HepG2 (cell line): ENCODE data around the gene ANKRD49. TPM values are rescaled to one million over a fixed set of nuclear protein-coding genes. Genes with fewer than 3 reads are reported as not detected.

Experiments
- BRF2 ChIP-seq: sonication (generic); formaldehyde crosslinking; IDR thresholded peaks from 2 replicates; pipeline ENCODE4 v1.8.1; 2022; ENCODE audit warnings: mild to moderate bottlenecking, missing genetic modification reagents
- DR1 ChIP-seq: sonication (generic); formaldehyde crosslinking; IDR thresholded peaks from 2 replicates; pipeline ENCODE4 v1.8.0; 2021; ENCODE audit warnings: mild to moderate bottlenecking, missing genetic modification reagents, inconsistent platforms
- HDAC1 ChIP-seq: sonication (generic); formaldehyde crosslinking; IDR thresholded peaks from 2 replicates; pipeline ENCODE4 v1.5.1; 2020; ENCODE audit warnings: mild to moderate bottlenecking, missing genetic modification reagents
- ISL2 ChIP-seq: sonication (generic); formaldehyde crosslinking; IDR thresholded peaks from 2 replicates; pipeline ENCODE4 v1.5.0; 2020; ENCODE audit warnings: missing genetic modification reagents
- LBX2 ChIP-seq: sonication (generic); formaldehyde crosslinking; IDR thresholded peaks from 2 replicates; pipeline ENCODE4 v1.5.0; 2020; ENCODE audit warnings: missing genetic modification reagents, mild to moderate bottlenecking, borderline replicate concordance
- MAZ ChIP-seq, 2 experiments: sonication (generic) in 1 of 2; formaldehyde crosslinking in 1 of 2; IDR thresholded peaks; 2 replicates each; pipeline versions ENCODE4 v1.5.0 to v1.6.1; 2012 to 2020; ENCODE audit warnings: low read depth in 2 of 2, mild to moderate bottlenecking in 2 of 2, borderline replicate concordance in 1 of 2, improper control_type of control experiment in 1 of 2, low read length in 1 of 2, missing genetic modification reagents in 1 of 2, moderate library complexity in 1 of 2
- MIER2 ChIP-seq: IDR thresholded peaks from 2 replicates; pipeline ENCODE4 v1.6.1; 2016; ENCODE audit warnings: missing biosample characterization, missing genetic modification reagents
- NR2F6 ChIP-seq, 2 experiments: IDR thresholded peaks; 2 replicates each; pipeline ENCODE4 v1.6.1; 2016; ENCODE audit warnings: antibody characterized with exemption in 1 of 2, mild to moderate bottlenecking in 1 of 2
- NR3C1 ChIP-seq: sonication (generic); formaldehyde crosslinking; IDR thresholded peaks from 2 replicates; pipeline ENCODE4 v1.4.0; 2020; ENCODE audit warnings: missing genetic modification reagents
- SNAPC2 ChIP-seq: sonication (generic); formaldehyde crosslinking; IDR thresholded peaks from 2 replicates; pipeline ENCODE4 v1.8.1; 2022; ENCODE audit warnings: mild to moderate bottlenecking, missing genetic modification reagents
- SNAPC4 ChIP-seq: sonication (generic); formaldehyde crosslinking; IDR thresholded peaks from 2 replicates; pipeline ENCODE4 v1.4.0; 2020; ENCODE audit warnings: mild to moderate bottlenecking, missing genetic modification reagents
- SPEN ChIP-seq: sonication (generic); formaldehyde crosslinking; IDR thresholded peaks from 2 replicates; pipeline ENCODE4 v1.5.1; 2020; ENCODE audit warnings: low read depth, mild to moderate bottlenecking, missing genetic modification reagents
- U2AF1 ChIP-seq: fragments of 200-400 bp; formaldehyde crosslinking; optimal IDR thresholded peaks from 2 replicates; pipeline ENCODE3; 2017; ENCODE audit warnings: mild to moderate bottlenecking, low read depth, low read length
- ZBTB20 ChIP-seq: sonication (generic); formaldehyde crosslinking; IDR thresholded peaks from 2 replicates; pipeline ENCODE4 v1.8.1; 2023; ENCODE audit warnings: missing genetic modification reagents, low read depth, mild to moderate bottlenecking, borderline replicate concordance
- ZEB1 ChIP-seq: IDR thresholded peaks from 2 replicates; pipeline ENCODE4 v1.6.1; 2012; ENCODE audit warnings: mild to moderate bottlenecking, low read depth, inconsistent platforms; ENCODE audit not compliant: insufficient replicate concordance
- ZMAT3 ChIP-seq: sonication (generic); formaldehyde crosslinking; conservative IDR thresholded peaks from 2 replicates; pipeline ENCODE4 v1.7.0; 2021; ENCODE audit warnings: missing genetic modification reagents
- ZMYM4 ChIP-seq: sonication (generic); formaldehyde crosslinking; IDR thresholded peaks from 2 replicates; pipeline ENCODE4 v1.8.1; 2023; ENCODE audit warnings: mild to moderate bottlenecking, missing genetic modification reagents
- ZNF17 ChIP-seq: sonication (generic); formaldehyde crosslinking; IDR thresholded peaks from 2 replicates; pipeline ENCODE4 v1.5.0; 2020; ENCODE audit warnings: mild to moderate bottlenecking, missing genetic modification reagents
- ZNF317 ChIP-seq: sonication (generic); formaldehyde crosslinking; IDR thresholded peaks from 2 replicates; pipeline ENCODE4 v1.5.0; 2020; ENCODE audit warnings: mild to moderate bottlenecking, missing genetic modification reagents
- ZNF329 ChIP-seq: sonication (generic); formaldehyde crosslinking; IDR thresholded peaks from 2 replicates; pipeline ENCODE4 v1.9.0; 2021; ENCODE audit warnings: low read depth, mild to moderate bottlenecking, missing genetic modification reagents
- ZNF333 ChIP-seq: sonication (generic); formaldehyde crosslinking; IDR thresholded peaks from 2 replicates; pipeline ENCODE4 v1.4.0; 2020; ENCODE audit warnings: mild to moderate bottlenecking, missing genetic modification reagents, borderline replicate concordance
- ZNF644 ChIP-seq: IDR thresholded peaks from 2 replicates; pipeline ENCODE4 v1.6.1; 2016; ENCODE audit warnings: low read depth
- ZNF709 ChIP-seq: sonication (generic); formaldehyde crosslinking; IDR thresholded peaks from 2 replicates; pipeline ENCODE4 v1.5.0; 2020; ENCODE audit warnings: mild to moderate bottlenecking, missing genetic modification reagents
- ZNF766 ChIP-seq: sonication (generic); formaldehyde crosslinking; IDR thresholded peaks from 2 replicates; pipeline ENCODE4 v1.5.0; 2020; ENCODE audit warnings: missing genetic modification reagents, borderline replicate concordance
- polyA plus RNA-seq, 8 experiments: library from polyadenylated mRNA; depleted of rRNA in 3 of 8; stranded (reverse) in 7 of 8; unstranded in 1 of 8; fragments of >200 nt; fragmentation: Illumina TruSeq in 4 of 8; extraction: Trizol in 4 of 8; gene quantifications; 2 replicates each; pipeline versions ENCODE4 v1.2.1 to v1.2.3, GENCODE V29; 2011 to 2016; ENCODE audit warnings: low read depth in 4 of 8, missing spikeins in 1 of 8, mixed read lengths in 1 of 8; ENCODE audit not compliant: insufficient read depth in 1 of 8
- total RNA-seq, 5 experiments: library from RNA; depleted of rRNA; stranded (reverse); fragments of >200 nt; fragmentation: Illumina TruSeq; extraction: Trizol; gene quantifications; 2 replicates each; pipeline ENCODE4 v1.2.3, GENCODE V29; 2016; ENCODE audit warnings: low read depth in 1 of 5

ANKRD49 gene
- total and polyA plus RNA-seq, 2 of the 13 experiments (the other 11 are each of a cell fraction or from before 2014, with no cell fraction given): 14.2 to 14.3 TPM

GRCh38 chr11:94516725-94517124, 22.9 kb downstream of the ANKRD49 start (continued):
- TF ChIP-seq SNAPC4 (CRISPR knock-in tag) (no peak), MIER2 (0 out of 2 replicates have a peak, but pooled peaks have one; percentile 23), ZMAT3 (no peak), U2AF1 (no peak), ISL2 (CRISPR knock-in tag) (0 out of 2 replicates have a peak, but pooled peaks have one; percentile 29), NR3C1 (no peak), DR1 (CRISPR knock-in tag) (no peak), ZNF333 (no peak), ZNF766 (no peak), SPEN (CRISPR knock-in tag) (no peak), HDAC1 (CRISPR knock-in tag) (0 out of 2 replicates have a peak, but pooled peaks have one; percentile 26), ZBTB20 (CRISPR knock-in tag) (peak; percentile 60), ZNF709 (CRISPR knock-in tag) (no peak), BRF2 (no peak), ZEB1 (peak; percentile 56), ZNF317 (no peak), ZNF644 (CRISPR knock-in tag) (no peak), ZNF17 (CRISPR knock-in tag) (no peak), ZNF329 (CRISPR knock-in tag) (no peak), SNAPC2 (CRISPR knock-in tag) (no peak), LBX2 (CRISPR knock-in tag) (no peak), MAZ (IDR thresholded peaks at IDR 0.05; ENCODE audit: borderline replicate concordance, low read depth, low read length) (no peak), MAZ (CRISPR knock-in tag; IDR thresholded peaks at IDR 0.05; ENCODE audit: low read depth) (no peak), NR2F6 (IDR thresholded peaks at IDR 0.05) (no peak), NR2F6 (CRISPR knock-in tag; IDR thresholded peaks at IDR 0.05) (no peak), ZMYM4 (peak; percentile 42; the same call in 1 of the 2 replicates)
